H9 (cell line): ENCODE data around the gene AFDN. TPM values are rescaled to one million over a fixed set of nuclear protein-coding genes. Genes with fewer than 3 reads are reported as not detected.

Experiments
- DNase-seq: peaks from one replicate; pipeline ENCODE4 v3.0.0-alpha.2; 2017
- H2AFZ ChIP-seq: one replicate; pipeline ENCODE4 v1.6.1; 2013; ENCODE audit warnings: mild to moderate bottlenecking, low read length, control low read depth, moderate library complexity
- H2AK5ac ChIP-seq: 2 replicates; pipeline ENCODE4 v1.6.1; 2013; ENCODE audit warnings: low read length, control low read depth, mixed read lengths; ENCODE audit not compliant: insufficient read length
- H2BK120ac ChIP-seq: one replicate; pipeline ENCODE4 v1.6.1; 2013; ENCODE audit warnings: low read depth, mild to moderate bottlenecking, low read length, control low read depth, inconsistent platforms; ENCODE audit not compliant: poor library complexity, severe bottlenecking
- H2BK12ac ChIP-seq: 2 replicates; pipeline ENCODE4 v1.6.1; 2013; ENCODE audit warnings: low read length, control low read depth, mixed read lengths, low read depth; ENCODE audit not compliant: insufficient read length
- H2BK15ac ChIP-seq: 2 replicates; pipeline ENCODE4 v1.6.1; 2013; ENCODE audit warnings: low read depth, low read length, control low read depth
- H2BK20ac ChIP-seq: one replicate; pipeline ENCODE4 v1.6.1; 2013; ENCODE audit warnings: low read depth, mild to moderate bottlenecking, low read length, control low read depth, inconsistent platforms; ENCODE audit not compliant: poor library complexity, severe bottlenecking
- H2BK5ac ChIP-seq: 2 replicates; pipeline ENCODE4 v1.6.1; 2013; ENCODE audit warnings: low read length, control low read depth, mixed read lengths; ENCODE audit not compliant: insufficient read length
- H3K14ac ChIP-seq: 2 replicates; pipeline ENCODE4 v1.6.1; 2013; ENCODE audit warnings: low read length, control low read depth; ENCODE audit not compliant: insufficient read depth
- H3K18ac ChIP-seq: 2 replicates; pipeline ENCODE4 v1.6.1; 2013; ENCODE audit warnings: low read depth, mild to moderate bottlenecking, mixed read lengths, low read length, control low read depth; ENCODE audit not compliant: insufficient read length
- H3K23ac ChIP-seq: 2 replicates; pipeline ENCODE4 v1.6.1; 2013; ENCODE audit warnings: low read length, control low read depth, mixed read lengths, low read depth; ENCODE audit not compliant: insufficient read length
- H3K23me2 ChIP-seq: 2 replicates; pipeline ENCODE4 v1.6.1; 2013; ENCODE audit warnings: low read depth, mild to moderate bottlenecking, mixed read lengths, low read length, control low read depth; ENCODE audit not compliant: insufficient read length, poor library complexity, severe bottlenecking
- H3K27ac ChIP-seq: 2 replicates; pipeline ENCODE4 v1.5.1; 2013; ENCODE audit warnings: low read length, control low read depth, mixed read lengths, low read depth; ENCODE audit not compliant: insufficient read length
- H3K27me3 ChIP-seq: 2 replicates; pipeline ENCODE4 v1.6.1; 2013; ENCODE audit warnings: low read length, control low read depth, inconsistent platforms; ENCODE audit not compliant: insufficient read depth
- H3K4ac ChIP-seq: 2 replicates; pipeline ENCODE4 v1.6.1; 2013; ENCODE audit warnings: low read depth, mild to moderate bottlenecking, control low read depth, inconsistent platforms, low read length, moderate library complexity
- H3K4me1 ChIP-seq: 2 replicates; pipeline ENCODE4 v1.6.1; 2013; ENCODE audit warnings: low read length, control low read depth, inconsistent platforms; ENCODE audit not compliant: insufficient read depth
- H3K4me2 ChIP-seq: 2 replicates; pipeline ENCODE4 v1.6.1; 2013; ENCODE audit warnings: low read length, control low read depth, mixed read lengths; ENCODE audit not compliant: insufficient read length, insufficient read depth
- H3K56ac ChIP-seq: 2 replicates; pipeline ENCODE4 v1.6.1; 2013; ENCODE audit warnings: low read depth, mild to moderate bottlenecking, mixed read lengths, low read length, control low read depth; ENCODE audit not compliant: insufficient read length
- H3K79me1 ChIP-seq: 2 replicates; pipeline ENCODE4 v1.6.1; 2013; ENCODE audit warnings: low read depth, mild to moderate bottlenecking, moderate library complexity, low read length, control low read depth, inconsistent platforms; ENCODE audit not compliant: insufficient read depth, poor library complexity, severe bottlenecking
- H3K79me2 ChIP-seq: 2 replicates; pipeline ENCODE4 v1.6.1; 2013; ENCODE audit warnings: low read length, control low read depth, inconsistent platforms; ENCODE audit not compliant: insufficient read depth
- H3K9ac ChIP-seq: 2 replicates; pipeline ENCODE4 v1.6.1; 2013; ENCODE audit warnings: low read length, control low read depth, mixed read lengths; ENCODE audit not compliant: insufficient read length; ENCODE audit errors: extremely low read depth
- H3K9me3 ChIP-seq: one replicate; pipeline ENCODE4 v1.6.1; 2013; ENCODE audit warnings: low read depth, low read length, inconsistent platforms; ENCODE audit not compliant: control insufficient read depth
- H3T11ph ChIP-seq: one replicate; pipeline ENCODE4 v1.6.1; 2013; ENCODE audit warnings: mild to moderate bottlenecking, low read length, control low read depth, inconsistent platforms
- H4K20me1 ChIP-seq: one replicate; pipeline ENCODE4 v1.6.1; 2013; ENCODE audit not compliant: control insufficient read depth, insufficient read length, insufficient read depth
- H4K5ac ChIP-seq: 2 replicates; pipeline ENCODE4 v1.6.1; 2013; ENCODE audit warnings: low read depth, mild to moderate bottlenecking, mixed read lengths, low read length, control low read depth; ENCODE audit not compliant: insufficient read length
- H4K8ac ChIP-seq: replicated peaks from 2 replicates; pipeline ENCODE4 v1.6.1; 2013; ENCODE audit warnings: low read length, control low read depth, mixed read lengths, low read depth; ENCODE audit not compliant: insufficient read length
- H4K91ac ChIP-seq: 2 replicates; pipeline ENCODE4 v1.6.1; 2013; ENCODE audit warnings: low read depth, mild to moderate bottlenecking, moderate library complexity, mixed read lengths, low read length, control low read depth; ENCODE audit not compliant: insufficient read length
- H3K27ac Mint-ChIP-seq, 3 experiments: 2 replicates in 2 of 3; 3 replicates in 1 of 3; pipeline ENCODE4 v1.8.0; 2020 to 2021; ENCODE audit warnings: mixed read lengths in 3 of 3, mild to moderate bottlenecking in 1 of 3, moderate library complexity in 1 of 3
- H3K27me3 Mint-ChIP-seq: 2 replicates; pipeline ENCODE4 v1.8.0; 2021; ENCODE audit warnings: low read depth, mild to moderate bottlenecking, moderate library complexity, mixed read lengths
- H3K36me3 Mint-ChIP-seq, 3 experiments: 2 replicates in 2 of 3; 3 replicates in 1 of 3; pipeline ENCODE4 v1.8.0; 2020 to 2021; ENCODE audit warnings: low read depth in 3 of 3, mixed read lengths in 3 of 3; ENCODE audit not compliant: insufficient read depth in 1 of 3
- H3K4me1 Mint-ChIP-seq, 2 experiments: 2 replicates each; pipeline ENCODE4 v1.8.0; 2020; ENCODE audit warnings: mixed read lengths in 2 of 2
- H3K4me3 Mint-ChIP-seq, 2 experiments: 2 replicates in 1 of 2; 3 replicates in 1 of 2; pipeline ENCODE4 v1.8.0; 2020 to 2021; ENCODE audit warnings: mild to moderate bottlenecking in 2 of 2, mixed read lengths in 2 of 2, moderate library complexity in 1 of 2
- H3K9me3 Mint-ChIP-seq, 2 experiments: 2 replicates in 1 of 2; 3 replicates in 1 of 2; pipeline ENCODE4 v1.8.0; 2020; ENCODE audit warnings: mild to moderate bottlenecking in 2 of 2, mixed read lengths in 2 of 2, moderate library complexity in 1 of 2
- CTCF ChIP-seq: fragments of 200-600 bp; sonication (generic); conservative IDR thresholded peaks from 3 replicates; pipeline ENCODE4 v1.8.0; 2021; ENCODE audit warnings: antibody characterized with exemption, mild to moderate bottlenecking
- whole genome bisulfite sequencing: extraction: QIAGEN DNeasy Blood & Tissue Kit; methylation state at CpG from one replicate; pipeline ENCODE4 v1.1.7; 2013; ENCODE audit warnings: missing lambda C conversion rate, low lambda C conversion rate, mixed read lengths; ENCODE audit not compliant: insufficient read length; ENCODE audit errors: extremely low coverage; 5-methylcytosine and 5-hydroxymethylcytosine counted together
- total RNA-seq: library from RNA; stranded (reverse); gene quantifications from 2 replicates; pipeline ENCODE4 v1.2.1, GENCODE V29; 2021

The AFDN gene
- total RNA-seq, 1 experiment from 2014 or later, result 157 TPM

GRCh38 chr6:167779129-167779992 is 47.4 kb upstream of the AFDN start:
- Histone ChIP-seq H4K5ac (no peak overlapping the region), H4K8ac (no peak overlapping the region), H3T11ph (no peak overlapping the region), H3K14ac (no peak overlapping the region), H4K20me1 (no peaks in the 10 kb centered on the region), H2BK15ac (no peak overlapping the region), H3K27ac (no peak overlapping the region), H3K23me2 (no peaks in the 10 kb centered on the region), H2BK5ac (no peak overlapping the region), H3K4me2 (no peak overlapping the region), H3K9me3 (no peaks in the 10 kb centered on the region), H2AFZ (no peak overlapping the region), H2BK20ac (no peak overlapping the region), H2AK5ac (no peak overlapping the region), H3K9ac (no peak overlapping the region), H3K79me1 (no peaks in the 10 kb centered on the region), H3K79me2 (no peaks in the 10 kb centered on the region), H3K4me1 (no peaks in the 10 kb centered on the region), H3K56ac (no peak overlapping the region), H3K4ac (no peak overlapping the region), H2BK12ac (no peak overlapping the region), H3K18ac (no peak overlapping the region), H3K23ac (no peak overlapping the region), H4K91ac (no peak overlapping the region), H2BK120ac (no peak overlapping the region), H3K27me3 (no peaks in the 10 kb centered on the region)
- Mint-ChIP-seq H3K27ac (0 out of 7 replicates have a peak overlapping the region, but pooled peaks of 1 of the 3 experiments have one; percentile 21), H3K4me3 (no peak overlapping the region), H3K9me3 (no peaks in the 10 kb centered on the region; a peak in 1 of 5 replicates), H3K4me1 (peaks cover 7% of the 10 kb centered on the region in 2 experiments; a peak in 2 of 4 replicates), H3K27me3 (peaks cover 1% of the 10 kb centered on the region; the same call in 1 of the 2 replicates), H3K36me3 (no peaks in the 10 kb centered on the region)
- DNase-seq, result no peak
- no peak for TF ChIP-seq CTCF
- no CpG with 5 or more reads among the region's 20 CpGs for WGBS
